ENCODE data around the gene SZT2. TPM values are rescaled to one million over a fixed set of nuclear protein-coding genes. Genes with fewer than 3 reads are reported as not detected.

Gene SZT2
- total RNA-seq, 1 donor from 2014 or later = 139 TPM

GRCh38 chr1:43479414-43479813 is 89.7 kb downstream of the SZT2 start:
- no peak for DNase-seq
- intact Hi-C loops (cut with micrococcal nuclease) = no loop called here
- no peak overlapping the region for H3K4me3 Mint-ChIP-seq
- TF ChIP-seq, protein P1, sequence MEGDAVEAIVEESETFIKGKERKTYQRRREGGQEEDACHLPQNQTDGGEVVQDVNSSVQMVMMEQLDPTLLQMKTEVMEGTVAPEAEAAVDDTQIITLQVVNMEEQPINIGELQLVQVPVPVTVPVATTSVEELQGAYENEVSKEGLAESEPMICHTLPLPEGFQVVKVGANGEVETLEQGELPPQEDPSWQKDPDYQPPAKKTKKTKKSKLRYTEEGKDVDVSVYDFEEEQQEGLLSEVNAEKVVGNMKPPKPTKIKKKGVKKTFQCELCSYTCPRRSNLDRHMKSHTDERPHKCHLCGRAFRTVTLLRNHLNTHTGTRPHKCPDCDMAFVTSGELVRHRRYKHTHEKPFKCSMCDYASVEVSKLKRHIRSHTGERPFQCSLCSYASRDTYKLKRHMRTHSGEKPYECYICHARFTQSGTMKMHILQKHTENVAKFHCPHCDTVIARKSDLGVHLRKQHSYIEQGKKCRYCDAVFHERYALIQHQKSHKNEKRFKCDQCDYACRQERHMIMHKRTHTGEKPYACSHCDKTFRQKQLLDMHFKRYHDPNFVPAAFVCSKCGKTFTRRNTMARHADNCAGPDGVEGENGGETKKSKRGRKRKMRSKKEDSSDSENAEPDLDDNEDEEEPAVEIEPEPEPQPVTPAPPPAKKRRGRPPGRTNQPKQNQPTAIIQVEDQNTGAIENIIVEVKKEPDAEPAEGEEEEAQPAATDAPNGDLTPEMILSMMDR (IDR thresholded peaks at IDR 0.05) = no peak
- ChIA-PET CTCF (interaction anchor here (0.6 kb wide), 1 partner anchor 588 kb away, joined by 4 read pairs; no protein-coding TSS in a partner anchor), POLR2A (no interaction called here)
- H3K36me3 Mint-ChIP-seq (ENCODE audit: low read depth) = no peaks in the 10 kb centered on the region
- no peak overlapping the region for H3K27ac Mint-ChIP-seq
- no peaks in the 10 kb centered on the region for H3K9me3 Mint-ChIP-seq
- H3K27me3 Mint-ChIP-seq = peaks cover 5% of the 10 kb centered on the region
- H3K4me1 Mint-ChIP-seq = peaks cover 3% of the 10 kb centered on the region
- no peak for ATAC-seq (ENCODE audit: low read depth)

DNA sequence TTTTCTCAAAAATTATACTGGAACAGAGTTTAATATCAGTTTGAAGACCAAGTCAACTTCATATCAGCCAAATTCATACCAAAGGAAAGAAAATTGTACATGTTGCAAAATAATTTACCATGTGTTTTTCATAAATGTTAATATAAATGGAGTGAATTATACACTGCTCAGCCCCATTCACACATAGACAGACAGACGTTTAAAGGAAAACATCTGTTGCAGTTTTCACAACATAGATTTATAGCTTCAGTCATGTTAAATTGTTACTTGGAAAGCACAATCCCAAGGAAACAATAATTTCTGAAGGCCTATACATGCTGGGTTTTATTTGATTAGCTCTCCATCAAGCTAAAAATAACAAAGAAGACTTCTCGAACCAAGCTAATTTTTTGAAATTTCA is 91.8 kb downstream of the SZT2 start:
- Mint-ChIP-seq H3K9me3 (no peaks in the 10 kb centered on the region), H3K36me3 (ENCODE audit: low read depth) (no peaks in the 10 kb centered on the region), H3K27me3 (peaks cover 5% of the 10 kb centered on the region), H3K27ac (no peak overlapping the region), H3K4me3 (no peak overlapping the region), H3K4me1 (peaks cover 3% of the 10 kb centered on the region)
- ChIA-PET POLR2A (interaction anchor here (0.7 kb wide), 1 partner anchor 94 kb away, joined by 4 read pairs; no protein-coding TSS in a partner anchor), CTCF (no interaction called here)
- intact Hi-C loops (cut with micrococcal nuclease) = no loop called here
- TF ChIP-seq, protein P1 (IDR thresholded peaks at IDR 0.05) = no peak
- no peak for DNase-seq
- no peak for ATAC-seq (ENCODE audit: low read depth)

GRCh38 chr1:43482215-43482614 is 92.5 kb downstream of the SZT2 start:
- no peak for ATAC-seq (ENCODE audit: low read depth)

GRCh38 chr1:43484367-43484766 is 94.7 kb downstream of the SZT2 start:
- Mint-ChIP-seq H3K36me3 (ENCODE audit: low read depth) (peaks cover 4% of the 10 kb centered on the region), H3K4me1 (peaks cover 3% of the 10 kb centered on the region), H3K27ac (no peak overlapping the region), H3K27me3 (peaks cover 3% of the 10 kb centered on the region), H3K4me3 (no peak overlapping the region), H3K9me3 (peaks cover 17% of the 10 kb centered on the region)
- ATAC-seq (ENCODE audit: low read depth) (no peak), DNase-seq (no peak)
- POLR2A ChIA-PET = no interaction called here
- intact Hi-C loops (cut with micrococcal nuclease) = no loop called here
- TF ChIP-seq, protein P1 (IDR thresholded peaks at IDR 0.05) = no peak
- CTCF ChIA-PET = no interaction called here

More at GRCh38 chr1:43482215-43482614, 92.5 kb downstream of the SZT2 start:
- H3K27ac Mint-ChIP-seq = no peak overlapping the region
- ChIA-PET CTCF (no interaction called here), POLR2A (no interaction called here)
- TF ChIP-seq, protein P1 (IDR thresholded peaks at IDR 0.05) = no peak
- DNase-seq = no peak
- H3K36me3 Mint-ChIP-seq (ENCODE audit: low read depth) = peaks cover 2% of the 10 kb centered on the region
- H3K4me3 Mint-ChIP-seq = no peak overlapping the region
- H3K27me3 Mint-ChIP-seq = peaks cover 5% of the 10 kb centered on the region
- peaks cover 3% of the 10 kb centered on the region for H3K4me1 Mint-ChIP-seq
- H3K9me3 Mint-ChIP-seq = peaks cover 4% of the 10 kb centered on the region
- intact Hi-C loops (cut with micrococcal nuclease) = no loop called here

DNA sequence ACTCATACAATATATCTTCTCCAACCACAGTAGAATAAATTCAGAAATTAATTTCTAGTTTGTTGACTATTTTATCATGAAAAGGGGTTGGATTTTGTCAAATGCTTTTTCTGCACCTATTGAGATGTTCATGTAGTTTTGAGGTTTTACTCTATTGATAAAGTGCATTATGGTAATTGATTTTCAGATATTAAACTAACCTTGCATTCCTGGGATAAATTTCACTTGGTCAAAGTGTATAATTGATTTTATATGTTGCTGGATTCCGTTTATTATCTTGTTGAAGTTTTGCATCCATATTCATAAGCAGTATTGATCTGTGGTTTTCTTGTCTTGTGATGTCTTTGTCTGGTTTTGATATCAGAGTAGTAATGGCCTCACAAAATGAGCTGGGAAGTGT is 98.5 kb downstream of the SZT2 start:
- Mint-ChIP-seq H3K27me3 (peaks cover 9% of the 10 kb centered on the region), H3K27ac (no peak overlapping the region), H3K4me1 (no peaks in the 10 kb centered on the region), H3K36me3 (ENCODE audit: low read depth) (peaks cover 4% of the 10 kb centered on the region), H3K9me3 (peaks cover 37% of the 10 kb centered on the region), H3K4me3 (no peak overlapping the region)
- intact Hi-C loops (cut with micrococcal nuclease) = no loop called here
- TF ChIP-seq, protein P1 (IDR thresholded peaks at IDR 0.05) = no peak
- ChIA-PET POLR2A (no interaction called here), CTCF (no interaction called here)
- ATAC-seq (ENCODE audit: low read depth) = no peak
- no peak for DNase-seq
